ENCODE data around the gene DSE.

- TF ChIP-seq ELF4 (IDR thresholded peaks at IDR 0.05) (no peak), SP1 (IDR thresholded peaks at IDR 0.05) (no peak), FOXM1 (IDR thresholded peaks at IDR 0.05; ENCODE audit: borderline replicate concordance) (no peak), SUZ12 (IDR thresholded peaks at IDR 0.05) (no peak), BHLHE40 (IDR thresholded peaks at IDR 0.05; ENCODE audit: borderline replicate concordance) (no peak), ARNT (IDR thresholded peaks at IDR 0.05) (no peak), FOXA1 (IDR thresholded peaks at IDR 0.05) (no peak), ZNF384 (IDR thresholded peaks at IDR 0.05) (no peak), FOXK2 (IDR thresholded peaks at IDR 0.05) (no peak), TARDBP (IDR thresholded peaks at IDR 0.05) (no peak)
- TF ChIP-seq, protein P1, sequence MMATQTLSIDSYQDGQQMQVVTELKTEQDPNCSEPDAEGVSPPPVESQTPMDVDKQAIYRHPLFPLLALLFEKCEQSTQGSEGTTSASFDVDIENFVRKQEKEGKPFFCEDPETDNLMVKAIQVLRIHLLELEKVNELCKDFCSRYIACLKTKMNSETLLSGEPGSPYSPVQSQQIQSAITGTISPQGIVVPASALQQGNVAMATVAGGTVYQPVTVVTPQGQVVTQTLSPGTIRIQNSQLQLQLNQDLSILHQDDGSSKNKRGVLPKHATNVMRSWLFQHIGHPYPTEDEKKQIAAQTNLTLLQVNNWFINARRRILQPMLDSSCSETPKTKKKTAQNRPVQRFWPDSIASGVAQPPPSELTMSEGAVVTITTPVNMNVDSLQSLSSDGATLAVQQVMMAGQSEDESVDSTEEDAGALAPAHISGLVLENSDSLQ (IDR thresholded peaks at IDR 0.05), result no peak
These were observed 112.0 kb downstream of the DSE start for GRCh38 chr6:116482780-116483179.
